NCI-H2029 (cell line): ENCODE results near the gene SETD5.

ENCODE experiments used
- DNase-seq: peaks from one replicate; lab custom pipeline; 2025; lab: John Stamatoyannopoulos, UW

Gene SETD5, protein sequence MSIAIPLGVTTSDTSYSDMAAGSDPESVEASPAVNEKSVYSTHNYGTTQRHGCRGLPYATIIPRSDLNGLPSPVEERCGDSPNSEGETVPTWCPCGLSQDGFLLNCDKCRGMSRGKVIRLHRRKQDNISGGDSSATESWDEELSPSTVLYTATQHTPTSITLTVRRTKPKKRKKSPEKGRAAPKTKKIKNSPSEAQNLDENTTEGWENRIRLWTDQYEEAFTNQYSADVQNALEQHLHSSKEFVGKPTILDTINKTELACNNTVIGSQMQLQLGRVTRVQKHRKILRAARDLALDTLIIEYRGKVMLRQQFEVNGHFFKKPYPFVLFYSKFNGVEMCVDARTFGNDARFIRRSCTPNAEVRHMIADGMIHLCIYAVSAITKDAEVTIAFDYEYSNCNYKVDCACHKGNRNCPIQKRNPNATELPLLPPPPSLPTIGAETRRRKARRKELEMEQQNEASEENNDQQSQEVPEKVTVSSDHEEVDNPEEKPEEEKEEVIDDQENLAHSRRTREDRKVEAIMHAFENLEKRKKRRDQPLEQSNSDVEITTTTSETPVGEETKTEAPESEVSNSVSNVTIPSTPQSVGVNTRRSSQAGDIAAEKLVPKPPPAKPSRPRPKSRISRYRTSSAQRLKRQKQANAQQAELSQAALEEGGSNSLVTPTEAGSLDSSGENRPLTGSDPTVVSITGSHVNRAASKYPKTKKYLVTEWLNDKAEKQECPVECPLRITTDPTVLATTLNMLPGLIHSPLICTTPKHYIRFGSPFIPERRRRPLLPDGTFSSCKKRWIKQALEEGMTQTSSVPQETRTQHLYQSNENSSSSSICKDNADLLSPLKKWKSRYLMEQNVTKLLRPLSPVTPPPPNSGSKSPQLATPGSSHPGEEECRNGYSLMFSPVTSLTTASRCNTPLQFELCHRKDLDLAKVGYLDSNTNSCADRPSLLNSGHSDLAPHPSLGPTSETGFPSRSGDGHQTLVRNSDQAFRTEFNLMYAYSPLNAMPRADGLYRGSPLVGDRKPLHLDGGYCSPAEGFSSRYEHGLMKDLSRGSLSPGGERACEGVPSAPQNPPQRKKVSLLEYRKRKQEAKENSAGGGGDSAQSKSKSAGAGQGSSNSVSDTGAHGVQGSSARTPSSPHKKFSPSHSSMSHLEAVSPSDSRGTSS (N-terminal part only)

DNA sequence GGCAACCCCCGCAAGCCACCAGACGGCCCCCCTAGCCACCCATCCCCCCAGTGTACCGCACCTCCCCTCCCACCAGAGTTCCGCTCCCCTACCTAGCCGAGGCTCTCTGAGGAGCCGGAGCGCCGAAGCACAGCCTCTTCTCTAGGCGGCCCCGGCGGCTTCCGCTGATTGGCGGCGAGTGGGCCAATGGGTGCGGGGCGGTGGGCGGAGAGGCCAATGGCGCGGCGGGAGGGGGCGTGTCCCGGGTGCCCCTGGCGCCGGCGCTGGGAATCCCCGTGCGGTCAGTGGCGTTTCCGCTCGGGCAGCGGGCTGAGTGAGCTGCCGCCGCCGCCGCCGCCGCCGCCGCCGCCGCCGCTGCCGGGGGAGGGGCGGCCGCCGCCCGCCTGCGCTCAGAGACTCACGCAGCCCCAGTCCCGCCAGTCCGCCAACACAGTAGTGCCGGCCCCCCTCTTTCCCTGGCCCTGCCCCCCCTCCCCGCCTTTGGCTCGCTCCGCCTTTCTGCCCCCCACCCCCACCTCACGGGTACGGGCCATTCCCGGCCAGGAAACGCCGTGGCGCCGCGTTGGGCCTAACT is at the start of gene SETD5:
Gene SETD5, plus strand, starts transcription at position 284 of the 574 bp plus-strand sequence. CDS start 31,324 bp downstream, outside the sequence.
- DNase-seq, result peak; percentile 96

DNA sequence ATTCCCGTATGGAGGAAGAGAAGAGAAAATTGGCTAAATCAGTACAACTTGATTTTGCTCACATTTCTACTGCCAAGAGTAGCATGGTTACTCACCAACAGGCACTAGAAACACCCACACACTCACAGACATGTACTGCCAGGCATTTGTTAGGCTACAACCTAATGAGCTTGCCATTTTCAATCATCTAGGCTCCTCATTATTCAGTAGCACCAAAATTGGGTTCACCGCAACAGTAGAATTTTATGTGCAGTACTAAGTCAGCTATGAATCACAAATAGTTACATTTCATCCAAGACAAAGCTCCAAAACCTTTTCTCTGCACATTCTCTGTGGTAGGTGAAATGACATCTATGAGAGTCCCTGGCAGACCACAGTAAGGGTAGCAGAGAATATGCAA is 49.5 kb upstream of the SETD5 start:
- DNase-seq, result no peak

DNA sequence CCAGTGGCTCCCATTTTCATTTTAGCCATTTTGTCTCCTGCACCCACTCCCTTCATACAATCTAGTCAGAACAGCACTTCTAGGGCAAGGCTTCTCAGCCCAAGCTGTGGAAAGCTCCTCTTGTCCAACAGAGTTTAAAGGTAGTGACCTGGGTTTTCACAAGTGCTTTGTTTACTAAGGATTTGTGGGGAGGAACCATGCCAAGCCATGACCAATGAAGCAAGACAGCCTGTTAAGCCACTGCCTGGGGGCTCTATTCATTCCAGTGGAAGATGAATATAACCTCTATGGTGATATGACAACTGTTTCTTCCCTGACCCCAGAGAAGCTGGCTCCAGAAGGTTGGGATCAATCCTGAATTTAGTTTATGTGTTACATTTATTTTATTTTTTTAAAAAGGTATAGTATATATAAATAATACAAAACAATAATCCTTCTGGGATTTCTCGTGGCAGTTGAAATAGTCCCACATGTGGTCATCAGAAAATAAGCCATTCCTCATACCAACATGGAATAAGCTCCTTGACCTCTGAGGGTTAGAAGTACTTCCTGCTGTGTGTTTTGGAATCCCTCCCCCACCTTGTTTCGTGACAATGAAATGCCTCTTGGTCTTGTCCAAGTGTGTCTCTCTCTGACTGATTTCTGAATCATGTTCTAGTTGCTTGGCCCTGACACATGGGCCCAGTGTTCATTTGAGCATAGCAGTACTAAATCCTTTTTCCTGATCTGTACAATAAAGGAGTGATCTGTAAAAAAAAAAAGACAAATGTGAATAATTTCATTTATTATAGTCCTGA is 47.9 kb upstream of the SETD5 start:
- DNase-seq, result peak; percentile 80

DNA sequence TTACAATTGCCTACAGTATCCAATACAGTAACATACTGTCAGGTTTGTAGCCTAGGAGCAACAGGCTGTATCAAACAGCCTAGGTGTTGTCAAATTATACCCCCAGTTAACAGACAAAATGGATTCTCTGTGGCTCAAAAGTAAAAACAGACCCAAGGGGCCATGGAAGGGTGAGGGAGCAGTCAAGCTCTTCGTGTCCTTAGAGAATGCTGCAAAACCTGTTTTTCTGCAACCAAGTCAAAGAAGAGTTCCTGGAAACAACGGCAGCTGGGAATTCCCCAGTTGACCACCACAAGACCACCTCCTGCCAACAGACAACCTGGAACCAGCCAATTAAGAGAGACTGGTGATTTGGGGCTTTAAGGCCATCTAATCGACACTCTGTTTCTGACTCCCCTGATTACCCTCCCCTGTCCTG is 45.7 kb upstream of the SETD5 start:
- no peak for DNase-seq

DNA sequence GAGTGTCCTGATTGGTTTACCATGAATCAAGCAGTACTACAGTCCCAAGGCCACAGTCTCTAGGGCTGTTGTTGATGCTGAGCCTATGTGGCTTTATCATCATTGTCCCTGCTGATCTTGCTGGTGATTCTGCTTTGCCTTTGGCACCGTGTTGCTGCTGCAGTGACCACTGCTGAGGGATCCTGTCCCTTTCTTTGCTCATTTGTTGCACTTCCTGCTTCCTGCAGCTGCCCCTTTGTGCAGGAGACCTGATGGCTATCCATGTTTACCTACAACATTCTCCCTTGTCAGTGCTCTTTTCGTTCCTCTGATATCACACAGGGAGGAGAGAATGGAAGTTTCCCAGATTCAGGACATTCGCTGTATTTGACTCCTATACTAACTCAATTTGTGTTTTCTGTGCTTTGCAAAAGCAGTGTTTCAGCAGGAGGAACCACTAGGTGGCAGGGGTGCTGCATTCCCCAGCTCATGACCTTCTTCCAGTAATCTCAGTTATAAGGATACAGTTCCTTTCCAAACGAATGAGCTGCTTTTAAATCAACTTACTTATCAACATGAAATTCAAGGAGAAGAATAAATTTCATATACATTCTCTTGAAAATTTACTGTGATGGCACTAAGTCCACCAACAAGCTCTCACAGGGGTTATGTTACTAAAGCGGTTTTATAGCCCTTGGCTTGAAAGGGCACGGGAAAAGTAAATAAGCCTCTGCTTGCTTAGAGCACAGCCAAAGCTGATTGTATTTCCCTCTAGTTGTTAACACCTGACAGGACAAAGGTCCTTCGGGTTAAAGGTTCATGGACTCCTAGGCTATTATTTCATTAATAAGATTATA is 44.3 kb upstream of the SETD5 start:
- DNase-seq, result peak; percentile 77

DNA sequence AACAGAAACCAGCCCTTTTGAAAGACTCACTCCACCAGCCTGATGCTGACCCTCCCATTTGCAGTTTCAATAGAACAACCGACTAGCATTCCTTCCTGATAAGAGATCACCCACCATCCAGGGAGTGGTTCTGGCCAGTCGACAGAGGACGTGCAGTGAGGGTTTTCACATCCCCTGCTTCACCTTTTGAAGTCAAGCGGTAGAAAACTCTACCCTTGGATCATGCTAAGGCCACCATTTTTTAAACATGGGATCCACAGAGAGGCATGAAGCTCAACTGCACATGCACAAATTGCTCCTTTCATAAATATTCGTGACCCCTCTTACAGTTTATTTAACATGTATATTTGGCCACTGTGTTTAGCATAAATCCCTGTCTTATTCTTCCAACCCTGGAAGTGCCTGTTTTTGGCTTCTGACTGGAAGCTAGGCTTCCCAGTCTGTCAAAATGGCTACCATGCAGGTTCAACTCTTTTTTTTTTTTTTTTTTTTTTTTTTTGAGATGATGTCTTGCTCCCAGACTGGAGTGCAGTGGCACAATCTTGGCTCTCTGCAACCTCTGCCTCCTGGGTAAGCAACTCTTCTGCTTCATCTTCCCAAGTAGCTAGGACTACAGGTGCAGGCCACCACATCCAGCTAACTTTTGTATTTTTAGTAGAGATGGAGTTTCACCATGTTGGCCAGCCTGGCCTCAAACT is 35.6 kb upstream of the SETD5 start:
- no peak for DNase-seq

DNA sequence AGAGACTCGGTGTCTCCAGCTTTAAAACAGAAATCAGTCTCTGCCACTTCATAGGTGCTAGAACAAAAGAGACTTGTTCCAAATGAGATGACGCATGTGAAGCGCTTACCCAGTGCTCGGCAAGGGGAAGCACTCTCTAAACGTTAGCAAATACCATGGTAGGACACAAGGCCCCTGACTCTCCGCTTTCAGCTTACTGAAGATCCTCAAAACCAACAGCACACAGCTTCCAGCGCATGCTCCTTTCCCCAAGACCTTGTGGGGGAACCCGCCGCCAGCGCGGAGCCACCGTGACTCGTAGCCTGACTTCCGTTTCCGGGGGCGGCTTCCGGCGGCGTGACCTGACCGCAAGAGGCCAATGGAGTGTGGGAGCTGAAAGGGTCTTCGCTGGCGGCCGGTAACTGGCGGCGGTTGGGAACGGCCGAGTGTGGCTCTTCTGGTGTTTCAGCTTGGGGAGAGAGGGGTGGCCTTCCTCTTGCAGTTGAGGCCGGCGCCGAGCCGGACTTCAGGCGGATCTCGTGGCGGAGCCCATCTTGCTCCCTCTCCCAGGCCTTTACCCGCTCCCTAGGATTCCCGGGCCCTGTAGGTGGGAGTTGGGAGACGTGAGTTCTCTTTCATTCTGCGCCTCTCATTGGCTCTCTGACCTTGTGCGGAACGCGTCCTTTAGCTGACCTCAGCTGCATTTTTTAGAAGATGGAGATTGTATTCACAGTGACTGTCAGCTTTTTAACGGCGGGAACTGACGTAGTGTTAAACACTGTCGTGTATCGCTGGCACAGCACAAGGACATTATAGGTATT is 34.5 kb upstream of the SETD5 start, which contains the start of gene THUMPD3:
Gene THUMPD3, plus strand, starts transcription at position 324 of the 800 bp plus-strand sequence. CDS start 2,015 bp downstream, outside the sequence.
- DNase-seq, result peak; percentile 95

DNA sequence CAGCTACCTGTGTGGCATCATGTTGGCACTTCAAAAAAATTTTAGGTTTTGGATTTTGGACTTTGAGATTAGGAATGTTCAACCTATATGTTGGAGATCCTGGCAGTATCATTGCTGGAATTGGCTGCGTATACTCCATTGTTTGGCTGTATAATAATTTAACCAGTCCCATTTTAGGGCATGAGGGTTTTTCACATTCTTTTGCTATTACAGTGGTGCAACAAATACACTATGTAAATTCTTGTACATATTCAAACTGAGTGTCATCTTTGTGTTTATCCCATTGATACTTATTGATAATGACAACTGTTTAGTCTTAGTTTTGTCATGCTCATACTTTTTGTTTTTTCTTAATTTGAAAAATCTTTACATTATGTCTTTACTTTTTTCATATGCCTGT is 27.9 kb upstream of the SETD5 start:
- DNase-seq, result no peak

DNA sequence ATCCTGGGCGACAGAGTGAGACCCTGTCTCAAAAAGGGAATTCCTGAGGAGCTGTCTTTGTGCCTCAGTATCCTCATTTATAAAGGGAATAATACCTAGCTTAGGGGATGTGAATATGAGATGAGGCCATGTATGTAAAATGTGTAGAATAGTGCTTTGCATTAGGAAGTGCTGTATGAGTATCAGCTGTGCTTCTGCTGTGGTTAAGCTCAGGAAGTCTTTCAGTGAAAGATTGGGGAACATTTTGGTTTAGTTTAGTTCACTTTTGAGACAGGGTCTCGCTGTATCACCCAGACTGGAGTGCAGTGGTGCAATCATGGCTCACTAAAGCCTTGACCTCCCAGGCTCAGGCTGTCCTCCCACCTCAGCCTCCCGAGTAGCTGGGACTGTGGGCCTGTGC is 23.9 kb upstream of the SETD5 start:
- no peak for DNase-seq

DNA sequence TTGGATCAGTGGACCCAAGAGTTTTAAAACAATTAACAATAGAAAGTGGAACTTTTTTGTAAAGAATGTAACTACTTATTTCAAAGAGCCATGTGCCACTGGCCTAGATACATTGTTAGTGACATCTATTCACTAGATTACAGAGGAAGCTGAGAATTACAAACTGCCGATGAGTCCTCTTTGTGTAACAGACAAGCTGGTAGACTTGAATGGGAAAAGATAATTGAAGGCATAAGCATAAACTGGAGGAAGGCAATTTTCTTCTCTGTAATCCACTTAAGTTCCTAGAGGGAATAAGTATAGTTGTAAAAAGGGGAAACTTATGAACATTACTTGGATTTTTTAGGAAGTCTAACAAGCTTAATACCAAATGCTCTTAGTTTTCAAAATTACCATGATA is 19.4 kb upstream of the SETD5 start:
- no peak for DNase-seq

DNA sequence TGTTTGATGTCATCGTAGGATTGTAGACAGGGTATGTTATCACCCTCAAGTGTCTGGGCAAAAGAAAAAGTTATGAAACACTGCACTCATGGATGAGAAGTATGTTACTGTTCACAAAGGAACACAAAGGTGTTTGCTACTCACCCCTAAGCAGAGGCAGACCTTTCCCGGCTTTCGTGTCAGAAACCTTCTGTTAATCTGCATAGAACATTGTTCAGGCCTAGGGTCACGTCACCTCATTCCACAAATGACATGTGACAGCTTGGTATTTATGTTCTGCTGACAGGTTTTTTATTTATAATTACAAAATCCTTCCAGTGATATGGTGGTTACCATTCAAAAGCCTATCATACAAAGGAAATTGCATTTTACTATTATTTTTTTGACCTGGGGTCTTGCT is 18.1 kb upstream of the SETD5 start:
- no peak for DNase-seq

DNA sequence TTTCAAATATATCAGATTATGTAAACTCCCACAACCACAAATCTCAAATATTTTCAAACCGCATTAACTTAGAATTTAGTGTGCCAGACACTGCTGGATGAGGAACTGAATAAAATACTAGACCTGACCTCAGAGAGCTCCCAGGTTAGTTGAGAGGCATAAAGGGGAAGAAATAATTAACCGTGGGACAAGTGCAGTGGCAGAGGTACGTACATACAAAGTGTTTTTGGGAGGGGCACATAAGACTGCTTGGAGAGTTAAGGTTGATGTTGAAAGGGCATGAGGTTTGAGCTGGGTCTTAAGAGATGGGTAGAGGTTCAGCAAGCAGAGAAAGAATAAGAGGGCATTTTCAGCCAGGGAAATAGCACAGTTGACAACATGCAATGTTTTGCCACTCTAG is 17.4 kb upstream of the SETD5 start:
- no peak for DNase-seq

DNA sequence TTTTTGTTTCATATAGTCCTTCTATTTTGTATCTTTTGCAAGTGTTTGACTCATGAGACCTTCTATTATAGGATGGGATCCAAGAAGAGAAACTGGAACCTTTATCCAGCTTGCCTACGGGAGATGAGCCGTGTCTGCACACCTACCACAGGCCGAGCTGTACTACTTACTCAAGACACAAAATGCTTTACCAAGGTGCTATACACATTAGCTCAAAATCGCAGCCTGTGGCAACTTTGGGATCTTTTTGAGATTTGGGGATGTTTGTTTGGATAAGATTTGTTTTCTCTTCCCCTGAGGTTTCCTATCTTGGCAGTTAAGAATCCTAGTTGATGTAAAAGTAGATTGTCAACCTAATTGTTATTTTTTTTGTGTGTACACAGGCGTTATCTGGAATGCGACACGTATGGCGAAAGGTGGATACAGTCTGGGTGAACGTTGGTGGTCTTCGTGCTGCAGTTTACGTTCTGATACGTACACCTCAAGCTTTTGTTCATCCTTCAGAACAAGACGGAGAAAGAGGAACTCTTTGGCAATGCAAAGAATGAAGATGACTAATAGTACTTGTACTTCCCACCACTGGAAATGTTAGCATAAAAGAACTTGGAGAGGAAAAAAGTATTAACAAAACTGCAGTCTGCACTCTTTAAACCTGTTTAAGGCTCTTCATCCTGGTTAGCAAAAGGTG is 13.1 kb upstream of the SETD5 start:
- no peak for DNase-seq

DNA sequence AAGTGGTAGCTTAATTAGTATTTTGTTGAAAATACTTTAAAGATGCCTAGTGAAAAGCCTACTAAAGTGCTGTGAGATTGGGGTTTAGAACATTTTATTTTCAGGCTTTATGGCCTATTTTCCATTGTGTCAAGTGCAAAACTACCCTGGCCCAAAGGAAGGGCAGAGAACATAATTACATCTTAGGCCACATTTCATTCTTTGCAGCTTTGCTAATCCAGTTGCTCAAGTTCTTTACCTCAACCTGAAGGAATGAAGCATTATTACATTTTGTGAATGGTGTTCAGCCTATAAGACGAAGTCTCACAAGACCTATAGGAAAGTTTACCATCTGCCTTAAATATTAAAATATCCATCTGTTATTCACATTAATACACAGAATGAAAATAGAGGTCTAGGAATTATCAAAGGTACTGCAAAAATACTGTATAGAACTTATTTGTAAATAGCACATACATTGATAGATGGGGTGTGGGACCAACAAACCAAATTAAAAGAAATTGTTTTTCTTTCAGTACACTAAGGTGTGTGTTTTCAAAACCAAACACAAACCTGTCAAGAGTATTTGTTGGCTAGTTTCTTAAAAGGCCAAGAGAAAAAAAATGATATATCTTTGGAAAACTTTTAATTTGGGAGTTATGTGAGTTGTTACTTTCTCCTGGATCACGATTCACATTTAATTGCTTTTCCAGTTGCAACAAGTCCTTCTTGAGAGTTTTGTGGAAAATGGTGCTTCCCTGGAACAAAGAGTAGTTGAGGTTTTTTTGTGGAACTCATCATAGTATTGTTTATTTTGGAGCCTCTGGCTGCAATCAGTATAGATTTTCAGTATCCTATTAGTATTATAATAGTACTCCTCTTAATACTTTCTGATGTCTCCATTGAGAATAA is 12.0 kb upstream of the SETD5 start:
- DNase-seq, result no peak

DNA sequence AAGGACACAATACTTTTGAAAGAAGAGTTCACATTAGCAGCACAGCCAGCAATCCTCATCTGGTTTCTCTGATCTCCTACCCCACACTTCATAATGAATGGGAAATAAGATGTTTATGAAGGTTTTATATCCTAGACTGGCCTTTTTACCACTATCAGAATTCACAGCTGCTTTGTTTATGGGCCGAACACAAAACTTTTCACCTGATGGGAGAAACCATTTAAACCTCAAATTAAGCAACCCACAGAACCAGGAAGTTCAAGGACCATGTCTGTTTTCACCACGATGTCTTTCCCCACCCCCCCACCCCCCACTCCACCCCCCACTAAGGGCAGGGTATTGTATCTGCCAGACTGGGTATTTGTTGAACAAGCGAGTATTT is 11.3 kb upstream of the SETD5 start:
- no peak for DNase-seq

DNA sequence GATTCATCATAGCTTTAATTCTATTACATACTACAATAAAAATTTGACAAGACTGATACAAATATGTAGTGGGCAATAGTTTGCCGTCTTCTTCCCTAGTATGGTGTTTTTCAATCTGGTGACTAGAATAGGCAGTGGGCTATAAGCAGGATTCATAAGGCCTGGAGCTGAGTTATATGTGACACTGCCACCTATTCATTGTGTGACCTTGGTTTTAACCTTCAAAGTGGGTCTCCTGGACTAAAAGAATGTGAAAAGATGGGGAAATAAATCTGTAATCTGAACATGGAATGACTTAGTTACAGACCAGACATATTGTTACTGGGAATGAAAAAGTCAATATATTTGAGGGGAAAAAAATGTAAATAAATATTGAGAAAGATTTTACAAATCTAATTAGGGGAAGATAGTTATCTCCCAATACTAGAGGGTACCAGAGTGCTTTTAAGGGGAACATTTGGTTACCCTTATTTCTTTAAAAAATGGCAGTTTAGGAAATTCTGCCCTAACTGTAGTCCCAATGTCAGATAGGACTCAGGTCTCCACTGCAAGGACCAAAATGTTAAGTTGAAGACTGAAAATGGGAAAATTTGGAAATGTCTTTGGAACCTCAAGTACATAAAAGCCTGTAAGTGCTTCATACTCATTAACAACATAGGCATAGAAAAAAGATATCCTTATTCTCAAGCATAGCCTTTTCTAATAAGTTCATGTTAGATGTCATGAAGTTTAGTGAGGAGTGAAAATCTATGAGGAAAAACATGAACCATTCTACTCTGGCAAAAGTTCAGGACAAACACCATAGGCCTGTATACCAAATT is 10.7 kb upstream of the SETD5 start:
- DNase-seq, result no peak
